ENCODE measurements around the gene BUB1B. TPM values are rescaled to one million over a fixed set of nuclear protein-coding genes. Genes with fewer than 3 reads are reported as not detected.

The BUB1B gene
- polyA plus RNA-seq, 1 donor from 2014 or later: 50.0 TPM

DNA sequence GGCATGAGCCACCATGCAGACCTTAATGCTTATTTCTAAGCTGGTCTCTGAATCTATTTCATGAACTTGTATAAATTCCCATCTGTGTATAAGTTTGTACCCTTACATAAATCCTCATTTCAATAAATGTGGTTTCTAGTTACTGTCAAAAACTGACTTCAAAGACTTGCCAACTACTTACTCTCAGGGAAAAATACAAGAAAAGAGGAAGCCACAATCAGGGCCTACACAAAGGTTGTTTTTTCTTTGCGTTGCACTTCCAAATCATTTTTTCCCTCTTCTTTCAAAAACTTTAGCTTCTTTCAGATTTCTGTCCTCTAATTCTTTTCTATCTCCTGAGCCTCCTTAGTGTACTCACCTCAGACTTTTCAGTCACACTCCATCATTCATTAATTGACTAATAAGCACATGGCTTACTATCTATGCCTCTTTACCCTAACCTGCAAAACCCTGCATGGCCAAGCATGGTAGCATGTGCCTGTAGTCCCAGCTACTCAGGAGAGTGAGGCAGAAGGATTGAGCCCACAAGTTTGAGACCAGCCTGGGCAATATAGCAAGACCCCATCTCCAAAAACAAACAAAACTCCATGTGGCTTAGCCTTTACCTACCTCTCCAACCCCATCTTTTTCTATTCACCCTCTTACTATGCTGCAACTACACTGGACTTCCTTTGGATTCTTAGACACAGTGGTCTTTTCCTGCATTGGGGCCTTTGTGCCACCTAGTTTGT is 37.7 kb downstream of the BUB1B start:
- Histone ChIP-seq H3K9ac (ENCODE audit: low read length) (no peak overlapping the region), H4K20me1 (ENCODE audit: insufficient read depth) (no peaks in the 10 kb centered on the region), H3K36me3 (ENCODE audit: insufficient read depth, low read length) (no peaks in the 10 kb centered on the region), H3K4me3 (ENCODE audit: low read length) (no peak overlapping the region), H3K79me2 (replicated peaks; ENCODE audit: insufficient read depth, low read length) (no peaks in the 10 kb centered on the region), H3K9me2 (ENCODE audit: insufficient read depth, low read length) (no peaks in the 10 kb centered on the region), H3K27ac (ENCODE audit: low read length) (no peak overlapping the region), H3K4me2 (ENCODE audit: low read length) (no peak overlapping the region), H3K9me3 (ENCODE audit: low read length) (no peaks in the 10 kb centered on the region), H3K27me3 (ENCODE audit: insufficient read depth, low read depth, low read length) (no peaks in the 10 kb centered on the region), H3F3A (ENCODE audit: insufficient read depth, low read length, poor library complexity, severe bottlenecking) (no peaks in the 10 kb centered on the region), H2AFZ (ENCODE audit: low read depth, low read length) (no peak overlapping the region)
- TF ChIP-seq MXI1 (conservative IDR thresholded peaks at IDR 0.05; ENCODE audit: poor library complexity, severe bottlenecking) (no peak), RAD21 (conservative IDR thresholded peaks at IDR 0.05) (no peak), SMC3 (conservative IDR thresholded peaks at IDR 0.05; ENCODE audit: poor library complexity) (no peak), EZH2 (IDR thresholded peaks at IDR 0.05; ENCODE audit: borderline replicate concordance, insufficient read depth, low read length, poor library complexity, severe bottlenecking) (no peak), TAF1 (IDR thresholded peaks at IDR 0.05; ENCODE audit: low read depth) (no peak)
- TF ChIP-seq, protein P1, sequence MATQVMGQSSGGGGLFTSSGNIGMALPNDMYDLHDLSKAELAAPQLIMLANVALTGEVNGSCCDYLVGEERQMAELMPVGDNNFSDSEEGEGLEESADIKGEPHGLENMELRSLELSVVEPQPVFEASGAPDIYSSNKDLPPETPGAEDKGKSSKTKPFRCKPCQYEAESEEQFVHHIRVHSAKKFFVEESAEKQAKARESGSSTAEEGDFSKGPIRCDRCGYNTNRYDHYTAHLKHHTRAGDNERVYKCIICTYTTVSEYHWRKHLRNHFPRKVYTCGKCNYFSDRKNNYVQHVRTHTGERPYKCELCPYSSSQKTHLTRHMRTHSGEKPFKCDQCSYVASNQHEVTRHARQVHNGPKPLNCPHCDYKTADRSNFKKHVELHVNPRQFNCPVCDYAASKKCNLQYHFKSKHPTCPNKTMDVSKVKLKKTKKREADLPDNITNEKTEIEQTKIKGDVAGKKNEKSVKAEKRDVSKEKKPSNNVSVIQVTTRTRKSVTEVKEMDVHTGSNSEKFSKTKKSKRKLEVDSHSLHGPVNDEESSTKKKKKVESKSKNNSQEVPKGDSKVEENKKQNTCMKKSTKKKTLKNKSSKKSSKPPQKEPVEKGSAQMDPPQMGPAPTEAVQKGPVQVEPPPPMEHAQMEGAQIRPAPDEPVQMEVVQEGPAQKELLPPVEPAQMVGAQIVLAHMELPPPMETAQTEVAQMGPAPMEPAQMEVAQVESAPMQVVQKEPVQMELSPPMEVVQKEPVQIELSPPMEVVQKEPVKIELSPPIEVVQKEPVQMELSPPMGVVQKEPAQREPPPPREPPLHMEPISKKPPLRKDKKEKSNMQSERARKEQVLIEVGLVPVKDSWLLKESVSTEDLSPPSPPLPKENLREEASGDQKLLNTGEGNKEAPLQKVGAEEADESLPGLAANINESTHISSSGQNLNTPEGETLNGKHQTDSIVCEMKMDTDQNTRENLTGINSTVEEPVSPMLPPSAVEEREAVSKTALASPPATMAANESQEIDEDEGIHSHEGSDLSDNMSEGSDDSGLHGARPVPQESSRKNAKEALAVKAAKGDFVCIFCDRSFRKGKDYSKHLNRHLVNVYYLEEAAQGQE (IDR thresholded peaks at IDR 0.05; ENCODE audit: borderline replicate concordance): no peak
- TF ChIP-seq, protein P2, sequence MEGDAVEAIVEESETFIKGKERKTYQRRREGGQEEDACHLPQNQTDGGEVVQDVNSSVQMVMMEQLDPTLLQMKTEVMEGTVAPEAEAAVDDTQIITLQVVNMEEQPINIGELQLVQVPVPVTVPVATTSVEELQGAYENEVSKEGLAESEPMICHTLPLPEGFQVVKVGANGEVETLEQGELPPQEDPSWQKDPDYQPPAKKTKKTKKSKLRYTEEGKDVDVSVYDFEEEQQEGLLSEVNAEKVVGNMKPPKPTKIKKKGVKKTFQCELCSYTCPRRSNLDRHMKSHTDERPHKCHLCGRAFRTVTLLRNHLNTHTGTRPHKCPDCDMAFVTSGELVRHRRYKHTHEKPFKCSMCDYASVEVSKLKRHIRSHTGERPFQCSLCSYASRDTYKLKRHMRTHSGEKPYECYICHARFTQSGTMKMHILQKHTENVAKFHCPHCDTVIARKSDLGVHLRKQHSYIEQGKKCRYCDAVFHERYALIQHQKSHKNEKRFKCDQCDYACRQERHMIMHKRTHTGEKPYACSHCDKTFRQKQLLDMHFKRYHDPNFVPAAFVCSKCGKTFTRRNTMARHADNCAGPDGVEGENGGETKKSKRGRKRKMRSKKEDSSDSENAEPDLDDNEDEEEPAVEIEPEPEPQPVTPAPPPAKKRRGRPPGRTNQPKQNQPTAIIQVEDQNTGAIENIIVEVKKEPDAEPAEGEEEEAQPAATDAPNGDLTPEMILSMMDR (IDR thresholded peaks at IDR 0.05; ENCODE audit: poor library complexity, severe bottlenecking): no peak

DNA sequence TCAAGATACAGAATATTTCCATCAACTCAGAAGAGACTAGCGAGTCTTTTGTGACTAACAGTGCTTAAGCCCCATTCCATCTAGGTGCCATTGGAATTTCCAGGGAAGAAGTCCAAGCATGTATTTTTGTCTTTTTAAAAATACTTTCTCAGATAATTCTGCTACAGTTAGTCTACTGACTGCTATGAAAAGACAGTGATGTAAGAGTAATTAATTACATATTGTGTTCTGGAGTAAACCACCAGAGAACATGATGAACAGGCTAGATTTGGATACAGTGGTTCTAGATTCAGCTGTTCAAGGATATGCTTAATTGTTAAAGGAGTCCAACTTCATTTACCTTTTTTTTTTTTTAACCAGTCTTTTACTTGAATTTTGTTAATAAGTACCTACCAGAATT is 43.2 kb downstream of the BUB1B start:
- no peak overlapping the region for H2AFZ ChIP-seq (ENCODE audit: low read depth, low read length)
- H3K9me3 ChIP-seq (ENCODE audit: low read length): no peaks in the 10 kb centered on the region
- H3K36me3 ChIP-seq (ENCODE audit: insufficient read depth, low read length): no peaks in the 10 kb centered on the region
- H3F3A ChIP-seq (ENCODE audit: insufficient read depth, low read length, poor library complexity, severe bottlenecking): no peaks in the 10 kb centered on the region
- no peaks in the 10 kb centered on the region for H3K9me2 ChIP-seq (ENCODE audit: insufficient read depth, low read length)
- no peaks in the 10 kb centered on the region for H3K27me3 ChIP-seq (ENCODE audit: insufficient read depth, low read depth, low read length)
- no peaks in the 10 kb centered on the region for H3K79me2 ChIP-seq (replicated peaks; ENCODE audit: insufficient read depth, low read length)
- no peaks in the 10 kb centered on the region for H4K20me1 ChIP-seq (ENCODE audit: insufficient read depth)
- H3K9ac ChIP-seq (ENCODE audit: low read length): no peak overlapping the region
- H3K4me2 ChIP-seq (ENCODE audit: low read length): no peak overlapping the region
- H3K27ac ChIP-seq (ENCODE audit: low read length): no peak overlapping the region
- no peak overlapping the region for H3K4me3 ChIP-seq (ENCODE audit: low read length)
- TF ChIP-seq EZH2 (IDR thresholded peaks at IDR 0.05; ENCODE audit: borderline replicate concordance, insufficient read depth, low read length, poor library complexity, severe bottlenecking): no peak
- TF ChIP-seq, protein P2 (IDR thresholded peaks at IDR 0.05; ENCODE audit: poor library complexity, severe bottlenecking): no peak
- no peak for TF ChIP-seq EP300 (conservative IDR thresholded peaks at IDR 0.05; ENCODE audit: poor library complexity, severe bottlenecking)
- TF ChIP-seq TAF1 (IDR thresholded peaks at IDR 0.05; ENCODE audit: low read depth): no peak
- TF ChIP-seq POLR2AphosphoS5 (IDR thresholded peaks at IDR 0.05): no peak
- no peak for TF ChIP-seq SMC3 (conservative IDR thresholded peaks at IDR 0.05; ENCODE audit: poor library complexity)
- TF ChIP-seq, protein P1 (IDR thresholded peaks at IDR 0.05; ENCODE audit: borderline replicate concordance): no peak
